IPS-18c (cell line): ENCODE measurements around the gene CEBPB.
"Not testable (repeated sequence)": the region's sequence is repeated elsewhere in the genome, so short reads cannot be mapped to it uniquely, and the experiment has no call there.

Source experiments
- H3K4me3 ChIP-seq: 2 replicates; pipeline ENCODE4 v1.7.0; 2013; ENCODE audit warnings: low read depth, mild to moderate bottlenecking, low read length, moderate library complexity; ENCODE audit not compliant: insufficient read depth
- H3K9me3 ChIP-seq: one replicate; pipeline ENCODE4 v1.6.1; 2013; ENCODE audit warnings: mild to moderate bottlenecking, low read length, moderate library complexity; ENCODE audit not compliant: control insufficient read depth, insufficient read depth

The CEBPB gene

GRCh38 chr20:50190251-50191064, at the start of gene CEBPB:
CEBPB (plus strand) TSS chr20:50190830; CDS start chr20:50191034, 204 bp downstream.
- Histone ChIP-seq H3K4me3 (peak within 1 kb of the TSS; percentile 93), H3K9me3 (peaks cover 2% of the 10 kb centered on the region)

- Histone ChIP-seq H3K9me3 (no peaks in the 10 kb centered on the region), H3K4me3 (no peak overlapping the region; the same call in 1 of the 2 replicates)
Observed at GRCh38 chr20:50141018-50141675, 49.5 kb upstream of the CEBPB start.

GRCh38 chr20:50141811-50142561, 48.6 kb upstream of the CEBPB start:
- Histone ChIP-seq H3K9me3 (no peaks in the 10 kb centered on the region), H3K4me3 (no peak overlapping the region)

- H3K9me3 ChIP-seq: no peaks in the 10 kb centered on the region
- no peak overlapping the region for H3K4me3 ChIP-seq
Observed at GRCh38 chr20:50142812-50143211, 47.8 kb upstream of the CEBPB start.

GRCh38 chr20:50144362-50144761, 46.3 kb upstream of the CEBPB start:
- H3K9me3 ChIP-seq: no peaks in the 10 kb centered on the region
- no peak overlapping the region for H3K4me3 ChIP-seq

- Histone ChIP-seq H3K9me3 (no peaks in the 10 kb centered on the region), H3K4me3 (no peak overlapping the region)
Observed at GRCh38 chr20:50145566-50145965, 45.1 kb upstream of the CEBPB start.

GRCh38 chr20:50146214-50146613, 44.4 kb upstream of the CEBPB start:
- Histone ChIP-seq H3K9me3 (no peaks in the 10 kb centered on the region), H3K4me3 (no peak overlapping the region)

GRCh38 chr20:50146732-50147662, 43.6 kb upstream of the CEBPB start:
- H3K9me3 ChIP-seq: no peaks in the 10 kb centered on the region
- no peak overlapping the region for H3K4me3 ChIP-seq

GRCh38 chr20:50149481-50150254, 41.0 kb upstream of the CEBPB start:
- Histone ChIP-seq H3K9me3 (no peaks in the 10 kb centered on the region), H3K4me3 (no peak overlapping the region)

GRCh38 chr20:50151034-50151743, 39.4 kb upstream of the CEBPB start:
- Histone ChIP-seq H3K4me3 (no peak overlapping the region), H3K9me3 (no peaks in the 10 kb centered on the region)

- H3K9me3 ChIP-seq: no peaks in the 10 kb centered on the region
- H3K4me3 ChIP-seq: peak overlapping the region; percentile 91
Observed at GRCh38 chr20:50152394-50153152, 38.1 kb upstream of the CEBPB start.

- peak overlapping the region; percentile 91 for H3K4me3 ChIP-seq
- no peaks in the 10 kb centered on the region for H3K9me3 ChIP-seq
Observed at GRCh38 chr20:50153153-50153499, 37.5 kb upstream of the CEBPB start.

- Histone ChIP-seq H3K4me3 (peak within 1 kb of the TSS; percentile 91), H3K9me3 (no peaks in the 10 kb centered on the region)
Observed at GRCh38 chr20:50153500-50154377, 36.9 kb upstream of the CEBPB start, which contains the start of gene PEDS1. PEDS1 (minus strand) TSS chr20:50153723; CDS start chr20:50153637, 86 bp downstream.

GRCh38 chr20:50161494-50161893, 29.1 kb upstream of the CEBPB start:
- H3K4me3 ChIP-seq, H3K9me3 ChIP-seq: not testable (repeated sequence)
